Large intestine (tissue), 3 donors: Measurements from ENCODE around the gene PSORS1C1. TPM values are rescaled to one million over a fixed set of nuclear protein-coding genes. Genes with fewer than 3 reads are reported as not detected.

Experiments used
- DNase-seq, 2 donors: peaks; one replicate each; pipeline versions ENCODE4 v3.0.0 to v3.0.0-alpha.2; 2013
- H3K27ac ChIP-seq: one replicate; pipeline ENCODE4 v1.5.1; 2013; ENCODE audit warnings: low read length
- H3K27me3 ChIP-seq: 2 replicates; pipeline ENCODE4 v1.6.1; 2013; ENCODE audit warnings: low read length; ENCODE audit not compliant: control insufficient read depth, insufficient read depth
- H3K36me3 ChIP-seq: 2 replicates; pipeline ENCODE4 v1.6.1; 2013; ENCODE audit warnings: low read length; ENCODE audit not compliant: control insufficient read depth, insufficient read depth
- H3K4me1 ChIP-seq: one replicate; pipeline ENCODE4 v1.6.1; 2013; ENCODE audit warnings: low read length; ENCODE audit not compliant: control insufficient read depth, insufficient read depth
- H3K4me3 ChIP-seq: one replicate; pipeline ENCODE4 v1.5.1; 2013; ENCODE audit warnings: low read length
- H3K9me3 ChIP-seq: one replicate; pipeline ENCODE4 v1.6.1; 2013; ENCODE audit warnings: mild to moderate bottlenecking, low read depth, low read length, moderate library complexity; ENCODE audit not compliant: control insufficient read depth
- WGBS: methylation state at CpG from one replicate; pipeline ENCODE4 v1.1.5; 2013; ENCODE audit warnings: low lambda C conversion rate; ENCODE audit not compliant: insufficient coverage; 5-methylcytosine and 5-hydroxymethylcytosine counted together
- polyA plus RNA-seq: library from polyadenylated mRNA; unstranded; fragments of 120-200 nt; gene quantifications from one replicate; pipeline ENCODE4 v1.2.1, GENCODE V29; 2013

The PSORS1C1 gene
- polyA plus RNA-seq, 1 donor = 0.33 TPM

GRCh38 chr6:31081872-31082271, 32.7 kb upstream of the PSORS1C1 start:
- no CpG with 5 or more reads among the region's 6 CpGs for WGBS
- Histone ChIP-seq H3K27ac (no peak overlapping the region), H3K4me3 (no peak overlapping the region), H3K27me3 (peaks cover 14% of the 10 kb centered on the region), H3K9me3 (no peaks in the 10 kb centered on the region), H3K36me3 (no peaks in the 10 kb centered on the region), H3K4me1 (no peaks in the 10 kb centered on the region)
- DNase-seq = no peak

GRCh38 chr6:31083742-31084354, 30.8 kb upstream of the PSORS1C1 start:
- no peak for DNase-seq
- H3K36me3 ChIP-seq = no peaks in the 10 kb centered on the region

GRCh38 chr6:31086788-31087440, 27.7 kb upstream of the PSORS1C1 start:
- no peak for DNase-seq
- H3K4me3 ChIP-seq = no peak overlapping the region
- no peaks in the 10 kb centered on the region for H3K4me1 ChIP-seq
- H3K27ac ChIP-seq = no peak overlapping the region
- H3K27me3 ChIP-seq = peaks cover 11% of the 10 kb centered on the region
- no peaks in the 10 kb centered on the region for H3K36me3 ChIP-seq
- no peaks in the 10 kb centered on the region for H3K9me3 ChIP-seq
- WGBS = 66% methylated on average over 4 of the region's 7 CpGs

More at GRCh38 chr6:31083742-31084354, 30.8 kb upstream of the PSORS1C1 start:
- no peaks in the 10 kb centered on the region for H3K4me1 ChIP-seq
- WGBS = no CpG with 5 or more reads among the region's 8 CpGs
- no peak overlapping the region for H3K4me3 ChIP-seq
- H3K27ac ChIP-seq = no peak overlapping the region
- peaks cover 17% of the 10 kb centered on the region for H3K27me3 ChIP-seq
- no peaks in the 10 kb centered on the region for H3K9me3 ChIP-seq

GRCh38 chr6:31087494-31088089, 27.0 kb upstream of the PSORS1C1 start:
- no peak overlapping the region for H3K27ac ChIP-seq
- peaks cover 10% of the 10 kb centered on the region for H3K27me3 ChIP-seq
- H3K36me3 ChIP-seq = no peaks in the 10 kb centered on the region
- no peak overlapping the region for H3K4me3 ChIP-seq
- no peaks in the 10 kb centered on the region for H3K9me3 ChIP-seq
- 0% methylated on average over 3 of the region's 14 CpGs for WGBS
- DNase-seq = peak; percentile 63 to 70
- no peaks in the 10 kb centered on the region for H3K4me1 ChIP-seq

- Histone ChIP-seq H3K27ac (no peak overlapping the region), H3K4me1 (no peaks in the 10 kb centered on the region), H3K36me3 (no peaks in the 10 kb centered on the region), H3K4me3 (no peak overlapping the region), H3K9me3 (no peaks in the 10 kb centered on the region), H3K27me3 (peaks cover 9% of the 10 kb centered on the region)
- no peak for DNase-seq
- WGBS = 100% methylated on average over 2 of the region's 3 CpGs
These were observed 24.2 kb upstream of the PSORS1C1 start for GRCh38 chr6:31090275-31090972.

- peak in 1 of 2 donors; percentile 41 for DNase-seq
- H3K4me3 ChIP-seq = no peak overlapping the region
- H3K27ac ChIP-seq = no peak overlapping the region
- peaks cover 3% of the 10 kb centered on the region for H3K27me3 ChIP-seq
- H3K9me3 ChIP-seq = no peaks in the 10 kb centered on the region
- no peaks in the 10 kb centered on the region for H3K36me3 ChIP-seq
- 100% methylated on average over 2 of the region's 6 CpGs for WGBS
- no peaks in the 10 kb centered on the region for H3K4me1 ChIP-seq
These were observed 23.6 kb upstream of the PSORS1C1 start for GRCh38 chr6:31090973-31091364.

GRCh38 chr6:31091680-31092079, 22.9 kb upstream of the PSORS1C1 start:
- no peak for DNase-seq

GRCh38 chr6:31092238-31092637, 22.4 kb upstream of the PSORS1C1 start:
- WGBS = no CpG with 5 or more reads among the region's 2 CpGs
- Histone ChIP-seq H3K4me1 (no peaks in the 10 kb centered on the region), H3K27me3 (no peaks in the 10 kb centered on the region), H3K4me3 (no peak overlapping the region), H3K27ac (no peak overlapping the region), H3K9me3 (no peaks in the 10 kb centered on the region), H3K36me3 (no peaks in the 10 kb centered on the region)
- no peak for DNase-seq

More at GRCh38 chr6:31091680-31092079, 22.9 kb upstream of the PSORS1C1 start:
- WGBS = no CpG with 5 or more reads among the region's 3 CpGs
- H3K4me1 ChIP-seq = no peaks in the 10 kb centered on the region
- H3K27ac ChIP-seq = no peak overlapping the region
- H3K36me3 ChIP-seq = no peaks in the 10 kb centered on the region
- H3K4me3 ChIP-seq = no peak overlapping the region
- H3K27me3 ChIP-seq = peaks cover 3% of the 10 kb centered on the region
- H3K9me3 ChIP-seq = no peaks in the 10 kb centered on the region

GRCh38 chr6:31092769-31093505, 21.7 kb upstream of the PSORS1C1 start:
- no peaks in the 10 kb centered on the region for H3K4me1 ChIP-seq
- H3K27ac ChIP-seq = no peak overlapping the region
- peak in 1 of 2 donors; percentile 64 for DNase-seq
- H3K4me3 ChIP-seq = no peak overlapping the region
- 36% methylated on average over 3 of the region's 12 CpGs for WGBS
- H3K27me3 ChIP-seq = no peaks in the 10 kb centered on the region
- no peaks in the 10 kb centered on the region for H3K9me3 ChIP-seq
- H3K36me3 ChIP-seq = no peaks in the 10 kb centered on the region

GRCh38 chr6:31094389-31094881, 20.2 kb upstream of the PSORS1C1 start:
- H3K27me3 ChIP-seq = no peaks in the 10 kb centered on the region
- no CpG with 5 or more reads among the region's 3 CpGs for WGBS
- H3K4me1 ChIP-seq = no peaks in the 10 kb centered on the region
- no peak for DNase-seq
- no peak overlapping the region for H3K27ac ChIP-seq
- H3K4me3 ChIP-seq = no peak overlapping the region
- H3K36me3 ChIP-seq = no peaks in the 10 kb centered on the region
- H3K9me3 ChIP-seq = no peaks in the 10 kb centered on the region
